ENCODE data around the gene LMNTD2.
"Not testable (repeated sequence)": the region's sequence is repeated elsewhere in the genome, so short reads cannot be mapped to it uniquely, and the experiment has no call there.

The LMNTD2 gene

GRCh38 chr11:575996-576768 is 15.6 kb upstream of the LMNTD2 start, which contains the start of gene PHRF1:
Gene PHRF1, plus strand, starts transcription at chr11:576470. Its CDS starts 5,043 bp downstream, at chr11:581513.
- Histone ChIP-seq H3K4me1 (ENCODE audit: control insufficient read depth in 1 of 2, insufficient read depth in 2 of 2, low read length in 2 of 2) (peaks cover 26 to 29% of the 10 kb centered on the region in 2 experiments), H3K27ac (ENCODE audit: low read depth, low read length) (peak within 1 kb of the TSS; percentile 81), H2AFZ (ENCODE audit: insufficient read depth, low read length, poor library complexity) (peak within 1 kb of the TSS; percentile 99), H3K27me3 (ENCODE audit: insufficient read depth, low read length) (no peaks in the 10 kb centered on the region), H4K12ac (ENCODE audit: low read depth, low read length) (peak within 1 kb of the TSS; percentile 93), H2AK5ac (ENCODE audit: low read length) (peak within 1 kb of the TSS; percentile 99), H3K4ac (ENCODE audit: low read depth, low read length) (peak within 1 kb of the TSS; percentile 96), H3K79me2 (ENCODE audit: control insufficient read depth, insufficient read depth, low read length, poor library complexity) (peaks cover 50% of the 10 kb centered on the region), H3K36me3 (ENCODE audit: control insufficient read depth in 1 of 2, insufficient read depth in 2 of 2, low read length in 2 of 2) (peaks cover 8 to 12% of the 10 kb centered on the region in 2 experiments), H2BK12ac (ENCODE audit: low read length) (peak within 1 kb of the TSS; percentile 37), H3K9ac (ENCODE audit: low read length) (peak within 1 kb of the TSS; percentile 94), H2BK5ac (ENCODE audit: low read depth, low read length, poor library complexity) (peak within 1 kb of the TSS; percentile 99), H4K8ac (ENCODE audit: low read depth, low read length) (peak within 1 kb of the TSS; percentile 94), H3K23ac (ENCODE audit: low read length) (no peak within 1 kb of the TSS), H4K91ac (ENCODE audit: low read depth, low read length) (peak within 1 kb of the TSS; percentile 96), H3K9me3 (ENCODE audit: insufficient read depth, low read depth, low read length) (peaks cover 4% of the 10 kb centered on the region), H3K4me3 (ENCODE audit: low read depth, low read length) (peak within 1 kb of the TSS; percentile 95), H3K14ac (ENCODE audit: low read length) (peak within 1 kb of the TSS; percentile 99), H3K18ac (ENCODE audit: low read length) (peak within 1 kb of the TSS; percentile 97), H2BK120ac (ENCODE audit: insufficient read depth, low read length, poor library complexity) (peak within 1 kb of the TSS; percentile 98), H3K79me1 (ENCODE audit: low read length) (peaks cover 8% of the 10 kb centered on the region), H3K4me2 (ENCODE audit: low read length) (peak within 1 kb of the TSS; percentile 99)
- DNase-seq: peak; percentile 86 to 92
- WGBS (ENCODE audit: extremely low coverage, insufficient coverage, insufficient read length): no CpG with 5 or more reads among the region's 99 CpGs

- Histone ChIP-seq H3K9ac (ENCODE audit: low read length) (peak overlapping the region; percentile 83), H2BK12ac (ENCODE audit: low read length) (peak overlapping the region; percentile 8), H4K91ac (ENCODE audit: low read depth, low read length) (peak overlapping the region; percentile 84), H2BK120ac (ENCODE audit: insufficient read depth, low read length, poor library complexity) (peak overlapping the region; percentile 90), H2AFZ (ENCODE audit: insufficient read depth, low read length, poor library complexity) (peak overlapping the region; percentile 99), H3K9me3 (ENCODE audit: insufficient read depth, low read depth, low read length) (peaks cover 4% of the 10 kb centered on the region), H3K4me3 (ENCODE audit: low read depth, low read length) (peak overlapping the region; percentile 84), H3K27me3 (ENCODE audit: insufficient read depth, low read length) (no peaks in the 10 kb centered on the region), H3K4me2 (ENCODE audit: low read length) (peak overlapping the region; percentile 99), H3K14ac (ENCODE audit: low read length) (peak overlapping the region; percentile 99), H4K12ac (ENCODE audit: low read depth, low read length) (peak overlapping the region; percentile 93), H3K23ac (ENCODE audit: low read length) (no peak overlapping the region), H4K8ac (ENCODE audit: low read depth, low read length) (peak overlapping the region; percentile 88), H3K79me2 (ENCODE audit: control insufficient read depth, insufficient read depth, low read length, poor library complexity) (peaks cover 48% of the 10 kb centered on the region), H3K4ac (ENCODE audit: low read depth, low read length) (peak overlapping the region; percentile 61), H2AK5ac (ENCODE audit: low read length) (peak overlapping the region; percentile 99), H3K27ac (ENCODE audit: low read depth, low read length) (peak overlapping the region; percentile 73), H3K18ac (ENCODE audit: low read length) (peak overlapping the region; percentile 97), H3K4me1 (ENCODE audit: control insufficient read depth in 1 of 2, insufficient read depth in 2 of 2, low read length in 2 of 2) (peaks cover 26 to 31% of the 10 kb centered on the region in 2 experiments), H3K79me1 (ENCODE audit: low read length) (peaks cover 8% of the 10 kb centered on the region), H3K36me3 (ENCODE audit: control insufficient read depth in 1 of 2, insufficient read depth in 2 of 2, low read length in 2 of 2) (peaks cover 8 to 11% of the 10 kb centered on the region in 2 experiments), H2BK5ac (ENCODE audit: low read depth, low read length, poor library complexity) (peak overlapping the region; percentile 70)
- no CpG with 5 or more reads among the region's 81 CpGs for WGBS (ENCODE audit: extremely low coverage, insufficient coverage, insufficient read length)
- DNase-seq: peak; percentile 62 to 85
Measured at GRCh38 chr11:575313-575995, 14.9 kb upstream of the LMNTD2 start.

GRCh38 chr11:574632-575312 is 14.2 kb upstream of the LMNTD2 start:
- Histone ChIP-seq H2AFZ (ENCODE audit: insufficient read depth, low read length, poor library complexity) (peak overlapping the region; percentile 99), H3K14ac (ENCODE audit: low read length) (peak overlapping the region; percentile 99), H4K12ac (ENCODE audit: low read depth, low read length) (peak overlapping the region; percentile 93), H3K23ac (ENCODE audit: low read length) (no peak overlapping the region), H3K27me3 (ENCODE audit: insufficient read depth, low read length) (no peaks in the 10 kb centered on the region), H3K4me1 (ENCODE audit: control insufficient read depth in 1 of 2, insufficient read depth in 2 of 2, low read length in 2 of 2) (peaks cover 24 to 32% of the 10 kb centered on the region in 2 experiments), H4K8ac (ENCODE audit: low read depth, low read length) (peak overlapping the region; percentile 88), H3K27ac (ENCODE audit: low read depth, low read length) (no peak overlapping the region), H2BK120ac (ENCODE audit: insufficient read depth, low read length, poor library complexity) (no peak overlapping the region), H3K4me2 (ENCODE audit: low read length) (peak overlapping the region; percentile 99), H3K4ac (ENCODE audit: low read depth, low read length) (peak overlapping the region; percentile 61), H2AK5ac (ENCODE audit: low read length) (no peak overlapping the region), H2BK5ac (ENCODE audit: low read depth, low read length, poor library complexity) (no peak overlapping the region), H3K79me1 (ENCODE audit: low read length) (peaks cover 8% of the 10 kb centered on the region), H3K4me3 (ENCODE audit: low read depth, low read length) (peak overlapping the region; percentile 84), H4K91ac (ENCODE audit: low read depth, low read length) (peak overlapping the region; percentile 84), H3K9me3 (ENCODE audit: insufficient read depth, low read depth, low read length) (peaks cover 4% of the 10 kb centered on the region), H3K18ac (ENCODE audit: low read length) (peak overlapping the region; percentile 97), H3K9ac (ENCODE audit: low read length) (no peak overlapping the region), H3K36me3 (ENCODE audit: control insufficient read depth in 1 of 2, insufficient read depth in 2 of 2, low read length in 2 of 2) (peaks cover 8 to 10% of the 10 kb centered on the region in 2 experiments), H3K79me2 (ENCODE audit: control insufficient read depth, insufficient read depth, low read length, poor library complexity) (peaks cover 42% of the 10 kb centered on the region), H2BK12ac (ENCODE audit: low read length) (no peak overlapping the region)
- no CpG with 5 or more reads among the region's 25 CpGs for WGBS (ENCODE audit: extremely low coverage, insufficient coverage, insufficient read length)
- no peak for DNase-seq

DNA sequence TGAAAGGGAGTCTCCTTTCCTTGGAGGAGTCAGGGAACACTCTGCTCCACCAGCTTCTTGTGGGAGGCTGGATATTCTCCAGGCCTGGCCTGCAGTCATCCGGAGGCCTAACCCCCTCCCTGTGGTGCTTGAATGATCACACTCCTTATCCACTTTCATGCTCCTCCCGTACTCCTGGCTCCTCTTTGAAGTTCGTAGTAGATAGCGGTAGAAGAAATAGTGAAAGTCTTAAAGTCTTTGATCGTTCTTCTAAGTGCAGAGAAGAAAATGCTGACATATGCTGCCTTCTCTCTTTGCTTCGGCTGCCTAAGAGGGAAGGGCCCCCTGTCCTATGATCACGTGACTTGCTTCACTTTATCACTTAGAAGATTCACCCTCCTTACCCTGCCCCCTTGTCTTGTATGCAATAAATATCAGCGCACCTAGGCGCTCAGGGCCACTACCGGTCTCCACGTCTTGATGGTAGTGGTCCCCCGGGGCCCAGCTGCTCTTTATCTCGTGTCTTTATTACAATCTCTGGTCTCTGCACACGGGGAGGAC is 13.6 kb upstream of the LMNTD2 start:
- H3K14ac ChIP-seq (ENCODE audit: low read length); H2BK12ac ChIP-seq (ENCODE audit: low read length); DNase-seq; H3K23ac ChIP-seq (ENCODE audit: low read length); H2AFZ ChIP-seq (ENCODE audit: insufficient read depth, low read length, poor library complexity); H2BK5ac ChIP-seq (ENCODE audit: low read depth, low read length, poor library complexity); H3K4me2 ChIP-seq (ENCODE audit: low read length); H3K4me3 ChIP-seq (ENCODE audit: low read depth, low read length); H3K27me3 ChIP-seq (ENCODE audit: insufficient read depth, low read length); H4K8ac ChIP-seq (ENCODE audit: low read depth, low read length); H3K18ac ChIP-seq (ENCODE audit: low read length); H2AK5ac ChIP-seq (ENCODE audit: low read length); H4K12ac ChIP-seq (ENCODE audit: low read depth, low read length); H4K91ac ChIP-seq (ENCODE audit: low read depth, low read length); H3K36me3 ChIP-seq (ENCODE audit: control insufficient read depth in 1 of 2, insufficient read depth in 2 of 2, low read length in 2 of 2); H3K9me3 ChIP-seq (ENCODE audit: insufficient read depth, low read depth, low read length); H3K4ac ChIP-seq (ENCODE audit: low read depth, low read length); H3K9ac ChIP-seq (ENCODE audit: low read length); H2BK120ac ChIP-seq (ENCODE audit: insufficient read depth, low read length, poor library complexity); H3K27ac ChIP-seq (ENCODE audit: low read depth, low read length): not testable (repeated sequence)
- Histone ChIP-seq H3K79me2 (ENCODE audit: control insufficient read depth, insufficient read depth, low read length, poor library complexity) (peaks cover 35% of the 10 kb centered on the region), H3K79me1 (ENCODE audit: low read length) (peaks cover 11% of the 10 kb centered on the region), H3K4me1 (ENCODE audit: control insufficient read depth in 1 of 2, insufficient read depth in 2 of 2, low read length in 2 of 2) (peaks cover 26 to 39% of the 10 kb centered on the region in 2 experiments)
- WGBS (ENCODE audit: extremely low coverage, insufficient coverage, insufficient read length): no CpG with 5 or more reads among the region's 14 CpGs
